Naive thymus-derived CD8-positive, alpha-beta T cell (primary cell): ENCODE data around the gene PPP1R27. TPM values are rescaled to one million over a fixed set of nuclear protein-coding genes. Genes with fewer than 3 reads are reported as not detected.

Experiments
- ATAC-seq, 2 donors: fragments of 150-1000 bp; cut with Tn5 transposase in 1 of 2; sonication (Bioruptor Pico), chemical (Tn5 transposase) in 1 of 2; 1 replicate in 1 of 2; 2 replicates in 1 of 2; pipeline ENCODE4 v1.10.0; 2021; ENCODE audit warnings: mild to moderate bottlenecking in 2 of 2, moderate library complexity in 2 of 2
- POLR2A ChIA-PET: fragments of 350-600 bp; sonication (Branson Sonifier 250); formaldehyde crosslinking; loops from one replicate; lab custom pipeline; 2021; ENCODE audit warnings: antibody characterized with exemption; lab: Charles Lee
- DNase-seq, 10 donors: peaks; one replicate each; pipeline versions ENCODE4 v3.0.0 to v3.0.0-alpha.2; 2020 to 2022
- H3K27ac Mint-ChIP-seq, 10 donors: one replicate each; pipeline ENCODE4 v1.8.0; 2020 to 2022; ENCODE audit warnings: mild to moderate bottlenecking in 10 of 10, mixed read lengths in 10 of 10, moderate library complexity in 4 of 10, inconsistent platforms in 1 of 10
- H3K27me3 Mint-ChIP-seq, 5 donors: one replicate each; pipeline ENCODE4 v1.8.0; 2021 to 2022; ENCODE audit warnings: mixed read lengths in 5 of 5
- H3K36me3 Mint-ChIP-seq, 3 donors: one replicate each; pipeline ENCODE4 v1.8.0; 2020 to 2022; ENCODE audit warnings: mixed read lengths in 3 of 3, mild to moderate bottlenecking in 2 of 3, inconsistent platforms in 1 of 3
- H3K4me1 Mint-ChIP-seq, 4 donors: one replicate each; pipeline ENCODE4 v1.8.0; 2021 to 2022; ENCODE audit warnings: mixed read lengths in 4 of 4
- H3K4me3 Mint-ChIP-seq, 10 donors: one replicate each; pipeline ENCODE4 v1.8.0; 2020 to 2022; ENCODE audit warnings: mild to moderate bottlenecking in 10 of 10, mixed read lengths in 10 of 10, moderate library complexity in 6 of 10, inconsistent platforms in 1 of 10
- H3K9me3 Mint-ChIP-seq, 9 donors: one replicate each; pipeline ENCODE4 v1.8.0; 2020 to 2022; ENCODE audit warnings: mixed read lengths in 9 of 9, mild to moderate bottlenecking in 3 of 9, inconsistent platforms in 1 of 9, moderate library complexity in 1 of 9
- polyA plus RNA-seq, 3 donors: library from polyadenylated mRNA; unstranded; fragments of 300-500 nt; fragmentation: Illumina TruSeq; gene quantifications; one replicate each; pipeline ENCODE4 v1.2.3, GENCODE V29; 2021
- total RNA-seq, 8 experiments: library from RNA in 2 of 8; stranded (reverse) in 2 of 8; gene quantifications; one replicate each; pipeline ENCODE4 v1.2.3 and lab custom pipeline; 2021 to 2026

Gene PPP1R27
- total RNA-seq (not detected), polyA plus RNA-seq (under 1 TPM in 1 of 3 donors, not detected in 2; 0.11 TPM), total RNA-seq (lab: John Stamatoyannopoulos, UW) (0 reads per million in 6 experiments)

GRCh38 chr17:81834831-81835267 lies at the start of gene PPP1R27:
TSS of gene PPP1R27 (minus strand) at chr17:81835050. CDS start at chr17:81834953, 97 bp downstream.
- DNase-seq (no peak), ATAC-seq (no peak)
- peaks cover 10 to 26% (median 20%) of the 10 kb centered on the region in 4 donors for H3K4me1 Mint-ChIP-seq
- POLR2A ChIA-PET = interaction anchor here (0.9 to 1.6 kb wide), 2 partner anchors 25 to 230 kb away, joined by 3 to 4 read pairs; partner anchors contain the start of genes DUS1L and P4HB
- H3K27ac Mint-ChIP-seq = peak within 1 kb of the TSS; percentile 68 to 94 (median 90)
- H3K27me3 Mint-ChIP-seq = peaks cover 0 to 2% (median 0%) of the 10 kb centered on the region in 5 donors
- H3K9me3 Mint-ChIP-seq = no peaks in the 10 kb centered on the region
- no peaks in the 10 kb centered on the region for H3K36me3 Mint-ChIP-seq
- peak within 1 kb of the TSS; percentile 67 to 90 (median 81) for H3K4me3 Mint-ChIP-seq

GRCh38 chr17:81884520-81884919 lies 49.7 kb upstream of the PPP1R27 start:
- H3K4me3 Mint-ChIP-seq = no peak overlapping the region
- DNase-seq = no peak
- peaks cover 0 to 68% (median 9%) of the 10 kb centered on the region in 3 donors for H3K36me3 Mint-ChIP-seq
- H3K27ac Mint-ChIP-seq = peak overlapping the region in 1 of 10 donors; percentile 63
- ATAC-seq = peak in 1 of 2 donors; percentile 43
- H3K27me3 Mint-ChIP-seq = no peaks in the 10 kb centered on the region
- H3K9me3 Mint-ChIP-seq = no peaks in the 10 kb centered on the region
- peaks cover 11 to 15% (median 13%) of the 10 kb centered on the region in 4 donors for H3K4me1 Mint-ChIP-seq
- POLR2A ChIA-PET = interaction anchor here (1.3 to 2.7 kb wide), 2 partner anchors 12 to 14 kb away, joined by 4 to 10 read pairs; partner anchors contain the start of gene ARHGDIA

GRCh38 chr17:81879121-81879520 lies 44.3 kb upstream of the PPP1R27 start:
- POLR2A ChIA-PET = no interaction called here

GRCh38 chr17:81878294-81878693 lies 43.4 kb upstream of the PPP1R27 start:
- Mint-ChIP-seq H3K4me1 (peaks cover 0 to 14% (median 6%) of the 10 kb centered on the region in 4 donors), H3K4me3 (no peak overlapping the region), H3K9me3 (no peaks in the 10 kb centered on the region), H3K27ac (no peak overlapping the region), H3K36me3 (peaks cover 0 to 37% (median 4%) of the 10 kb centered on the region in 3 donors), H3K27me3 (no peaks in the 10 kb centered on the region)
- POLR2A ChIA-PET = no interaction called here
- ATAC-seq (no peak), DNase-seq (no peak)

More at GRCh38 chr17:81879121-81879520, 44.3 kb upstream of the PPP1R27 start:
- H3K4me3 Mint-ChIP-seq = no peak overlapping the region
- H3K9me3 Mint-ChIP-seq = no peaks in the 10 kb centered on the region
- peaks cover 0 to 45% (median 4%) of the 10 kb centered on the region in 3 donors for H3K36me3 Mint-ChIP-seq
- DNase-seq (no peak), ATAC-seq (no peak)
- no peak overlapping the region for H3K27ac Mint-ChIP-seq
- H3K27me3 Mint-ChIP-seq = no peaks in the 10 kb centered on the region
- H3K4me1 Mint-ChIP-seq = peaks cover 0 to 8% (median 4%) of the 10 kb centered on the region in 4 donors

GRCh38 chr17:81877569-81877968 lies 42.7 kb upstream of the PPP1R27 start:
- ATAC-seq (no peak), DNase-seq (no peak)
- Mint-ChIP-seq H3K27me3 (no peaks in the 10 kb centered on the region), H3K36me3 (peaks cover 0 to 33% (median 4%) of the 10 kb centered on the region in 3 donors), H3K27ac (peak overlapping the region in 1 of 10 donors; percentile 27), H3K4me1 (peaks cover 0 to 21% (median 11%) of the 10 kb centered on the region in 4 donors), H3K9me3 (no peaks in the 10 kb centered on the region), H3K4me3 (peak overlapping the region in 1 of 10 donors; percentile 29)
- POLR2A ChIA-PET = no interaction called here

- POLR2A ChIA-PET = interaction anchor here (0.5 to 6.9 kb wide), 22 partner anchors 9 to 360 kb away, joined by 3 to 71 read pairs (median 6); partner anchors contain the start of genes ACTG1, ALYREF, ANAPC11 and ARL16
- Mint-ChIP-seq H3K4me1 (peaks cover 11 to 46% (median 36%) of the 10 kb centered on the region in 4 donors), H3K27me3 (no peaks in the 10 kb centered on the region), H3K4me3 (peak overlapping the region; percentile 83 to 94 (median 87)), H3K27ac (peak overlapping the region; percentile 88 to 98 (median 95)), H3K9me3 (no peaks in the 10 kb centered on the region), H3K36me3 (peaks cover 0 to 26% (median 2%) of the 10 kb centered on the region in 3 donors)
- peak; percentile 41 to 53 for ATAC-seq
- peak; percentile 91 to 98 (median 95) for DNase-seq
Observed at GRCh38 chr17:81871387-81872230, 36.8 kb upstream of the PPP1R27 start.

- ATAC-seq (peak; percentile 59 to 74), DNase-seq (no peak)
- no peaks in the 10 kb centered on the region for H3K9me3 Mint-ChIP-seq
- H3K27me3 Mint-ChIP-seq = no peaks in the 10 kb centered on the region
- H3K27ac Mint-ChIP-seq = peak within 1 kb of the TSS; percentile 88 to 98 (median 95)
- H3K4me3 Mint-ChIP-seq = peak within 1 kb of the TSS; percentile 83 to 94 (median 88)
- peaks cover 11 to 50% (median 37%) of the 10 kb centered on the region in 4 donors for H3K4me1 Mint-ChIP-seq
- POLR2A ChIA-PET = interaction anchor here (0.6 to 6.9 kb wide), 21 partner anchors 9 to 648 kb away, joined by 3 to 71 read pairs (median 5); partner anchors contain the start of genes ACTG1, ALYREF, ANAPC11 and ARL16
- H3K36me3 Mint-ChIP-seq = peaks cover 0 to 26% (median 2%) of the 10 kb centered on the region in 3 donors
Observed at GRCh38 chr17:81870981-81871386, 36.1 kb upstream of the PPP1R27 start, which contains the start of gene ARHGDIA. TSS of gene ARHGDIA (minus strand) at chr17:81871337. CDS start at chr17:81869930, 1,407 bp downstream.

- Mint-ChIP-seq H3K27ac (peak overlapping the region; percentile 76 to 95 (median 92)), H3K27me3 (no peaks in the 10 kb centered on the region), H3K36me3 (peaks cover 0 to 26% (median 2%) of the 10 kb centered on the region in 3 donors), H3K4me3 (peak overlapping the region; percentile 78 to 91 (median 83)), H3K4me1 (peaks cover 11 to 55% (median 37%) of the 10 kb centered on the region in 4 donors), H3K9me3 (no peaks in the 10 kb centered on the region)
- ATAC-seq = peak; percentile 28 to 32
- POLR2A ChIA-PET = interaction anchor here (0.6 to 6.9 kb wide), 28 partner anchors 9 to 647 kb away, joined by 3 to 71 read pairs (median 5); partner anchors contain the start of genes ACTG1, ALYREF, ANAPC11 and ARL16
- peak in 8 of 10 donors; percentile 25 to 71 (median 46) for DNase-seq
Observed at GRCh38 chr17:81870131-81870980, 35.5 kb upstream of the PPP1R27 start.

GRCh38 chr17:81869221-81870130 lies 34.6 kb upstream of the PPP1R27 start:
- DNase-seq = peak in 7 of 10 donors; percentile 22 to 68 (median 37)
- peak overlapping the region; percentile 76 to 95 (median 92) for H3K27ac Mint-ChIP-seq
- POLR2A ChIA-PET = interaction anchor here (0.6 to 6.9 kb wide), 22 partner anchors 8 to 357 kb away, joined by 3 to 71 read pairs (median 5); partner anchors contain the start of genes ACTG1, ALYREF, ANAPC11 and ARL16
- no peak for ATAC-seq
- no peaks in the 10 kb centered on the region for H3K27me3 Mint-ChIP-seq
- H3K36me3 Mint-ChIP-seq = peaks cover 0 to 26% (median 2%) of the 10 kb centered on the region in 3 donors
- H3K4me3 Mint-ChIP-seq = peak overlapping the region; percentile 78 to 91 (median 83)
- H3K9me3 Mint-ChIP-seq = no peaks in the 10 kb centered on the region
- H3K4me1 Mint-ChIP-seq = peaks cover 11 to 59% (median 35%) of the 10 kb centered on the region in 4 donors

GRCh38 chr17:81868674-81869220 lies 33.9 kb upstream of the PPP1R27 start:
- Mint-ChIP-seq H3K36me3 (peaks cover 0 to 26% (median 2%) of the 10 kb centered on the region in 3 donors), H3K9me3 (no peaks in the 10 kb centered on the region), H3K4me1 (peaks cover 11 to 57% (median 33%) of the 10 kb centered on the region in 4 donors), H3K27me3 (no peaks in the 10 kb centered on the region), H3K27ac (peak overlapping the region in 8 of 10 donors; percentile 34 to 94 (median 68)), H3K4me3 (peak overlapping the region in 5 of 10 donors; percentile 10 to 89 (median 40))
- POLR2A ChIA-PET = interaction anchor here (0.8 to 6.9 kb wide), 12 partner anchors 7 to 357 kb away, joined by 3 to 71 read pairs (median 8); partner anchors contain the start of genes ACTG1, ALYREF, ANAPC11 and MAFG
- ATAC-seq (no peak), DNase-seq (peak in 1 of 10 donors; percentile 13)
